ENCODE results near the gene PTPRG. TPM values are rescaled to one million over a fixed set of nuclear protein-coding genes. Genes with fewer than 3 reads are reported as not detected.

Gene PTPRG
- total and polyA plus RNA-seq, 10 of the 15 experiments (the other 5 are each of a cell fraction or from before 2014, with no cell fraction given): 0.29 to 20.7 (median 1.4) TPM

DNA sequence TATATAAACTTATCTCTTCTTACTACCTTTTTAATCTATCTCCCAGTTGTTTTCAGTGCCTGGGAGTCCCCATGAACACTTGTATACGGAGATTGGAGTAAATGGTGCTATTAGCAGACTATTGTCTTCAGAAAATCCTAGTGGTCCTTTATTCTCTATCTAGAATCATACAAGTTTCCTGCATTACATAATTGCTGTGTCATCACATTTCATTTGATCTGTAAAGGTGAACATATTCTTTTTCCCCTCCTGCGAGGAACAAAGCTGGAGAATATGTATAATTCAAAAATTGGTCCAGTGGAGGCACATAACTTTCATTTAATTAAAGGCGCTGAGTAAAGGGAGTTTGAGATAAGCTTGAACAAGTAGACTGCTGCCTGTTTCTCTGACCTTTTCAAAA is 487.2 kb downstream of the PTPRG start (continued):
- TF ChIP-seq BRCA1 (IDR thresholded peaks at IDR 0.05; ENCODE audit: low read depth, low read length) (no peak), TCF7 (IDR thresholded peaks at IDR 0.05; ENCODE audit: borderline replicate concordance) (no peak), FOS (IDR thresholded peaks at IDR 0.05; ENCODE audit: borderline replicate concordance, extremely low read depth, insufficient read length) (no peak), RAD21 (IDR thresholded peaks at IDR 0.05; ENCODE audit: insufficient read depth, low read depth, low read length) (no peak), CHD4 (IDR thresholded peaks at IDR 0.05) (no peak), BCL11A (IDR thresholded peaks at IDR 0.05; ENCODE audit: low read depth, low read length) (no peak), KLF5 (IDR thresholded peaks at IDR 0.05; ENCODE audit: partially characterized antibody) (no peak)
- TF ChIP-seq, protein P1, sequence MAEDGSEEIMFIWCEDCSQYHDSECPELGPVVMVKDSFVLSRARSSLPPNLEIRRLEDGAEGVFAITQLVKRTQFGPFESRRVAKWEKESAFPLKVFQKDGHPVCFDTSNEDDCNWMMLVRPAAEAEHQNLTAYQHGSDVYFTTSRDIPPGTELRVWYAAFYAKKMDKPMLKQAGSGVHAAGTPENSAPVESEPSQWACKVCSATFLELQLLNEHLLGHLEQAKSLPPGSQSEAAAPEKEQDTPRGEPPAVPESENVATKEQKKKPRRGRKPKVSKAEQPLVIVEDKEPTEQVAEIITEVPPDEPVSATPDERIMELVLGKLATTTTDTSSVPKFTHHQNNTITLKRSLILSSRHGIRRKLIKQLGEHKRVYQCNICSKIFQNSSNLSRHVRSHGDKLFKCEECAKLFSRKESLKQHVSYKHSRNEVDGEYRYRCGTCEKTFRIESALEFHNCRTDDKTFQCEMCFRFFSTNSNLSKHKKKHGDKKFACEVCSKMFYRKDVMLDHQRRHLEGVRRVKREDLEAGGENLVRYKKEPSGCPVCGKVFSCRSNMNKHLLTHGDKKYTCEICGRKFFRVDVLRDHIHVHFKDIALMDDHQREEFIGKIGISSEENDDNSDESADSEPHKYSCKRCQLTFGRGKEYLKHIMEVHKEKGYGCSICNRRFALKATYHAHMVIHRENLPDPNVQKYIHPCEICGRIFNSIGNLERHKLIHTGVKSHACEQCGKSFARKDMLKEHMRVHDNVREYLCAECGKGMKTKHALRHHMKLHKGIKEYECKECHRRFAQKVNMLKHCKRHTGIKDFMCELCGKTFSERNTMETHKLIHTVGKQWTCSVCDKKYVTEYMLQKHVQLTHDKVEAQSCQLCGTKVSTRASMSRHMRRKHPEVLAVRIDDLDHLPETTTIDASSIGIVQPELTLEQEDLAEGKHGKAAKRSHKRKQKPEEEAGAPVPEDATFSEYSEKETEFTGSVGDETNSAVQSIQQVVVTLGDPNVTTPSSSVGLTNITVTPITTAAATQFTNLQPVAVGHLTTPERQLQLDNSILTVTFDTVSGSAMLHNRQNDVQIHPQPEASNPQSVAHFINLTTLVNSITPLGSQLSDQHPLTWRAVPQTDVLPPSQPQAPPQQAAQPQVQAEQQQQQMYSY (CRISPR knock-in tag; IDR thresholded peaks at IDR 0.05): no peak

DNA sequence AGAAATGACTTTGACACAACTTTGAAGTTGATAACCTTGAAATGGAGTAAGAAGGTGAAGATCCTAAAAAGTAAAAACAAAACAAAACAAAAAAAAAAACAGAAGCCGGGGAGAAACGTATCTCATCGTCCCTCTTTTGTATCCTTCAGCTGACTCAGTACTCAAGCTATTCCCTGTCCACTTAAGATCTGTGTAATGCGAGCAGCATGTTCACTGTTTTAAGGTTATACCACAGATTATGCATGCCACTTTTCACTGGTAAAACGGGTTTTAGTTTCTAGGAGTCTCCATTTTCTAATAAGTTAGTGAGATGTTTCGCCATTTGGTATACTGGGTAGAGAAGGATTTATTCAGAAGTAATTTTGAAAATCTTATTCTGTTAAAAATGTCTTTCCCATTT is 487.7 kb downstream of the PTPRG start:
- POLR2A ChIA-PET: interaction anchor here (1.7 kb wide), 1 partner anchor 9 kb away, joined by 3 read pairs; no protein-coding TSS in a partner anchor
- in situ Hi-C loops (cut with MboI): no loop called here
- SMC1A ChIA-PET (ENCODE audit: uncharacterized antibody, unreplicated experiment): interaction anchor here (0.6 to 2.8 kb wide), 2 partner anchors 187 to 191 kb away, joined by 4 to 8 read pairs; no protein-coding TSS in a partner anchor
- Histone ChIP-seq H3K27me3 (replicated peaks in 1 of 2; ENCODE audit: control insufficient read depth in 2 of 2, insufficient read depth in 2 of 2, low read length in 1 of 2) (no peaks in the 10 kb centered on the region; a peak in 1 of 4 replicates), H3K4me2 (ENCODE audit: control insufficient read depth, insufficient read depth) (no peak overlapping the region), H3K9ac (ENCODE audit: control insufficient read depth, insufficient read depth, low read length) (no peak overlapping the region), H2AFZ (ENCODE audit: control insufficient read depth, low read depth, low read length) (no peak overlapping the region), H3K4me3 (no peak overlapping the region), H3K36me3 (ENCODE audit: control insufficient read depth in 2 of 2, insufficient read depth in 2 of 2, low read length in 1 of 2) (no peaks in the 10 kb centered on the region), H3K9me3 (replicated peaks; ENCODE audit: control insufficient read depth, insufficient read depth, low read length) (no peaks in the 10 kb centered on the region), H3K4me1 (ENCODE audit: control insufficient read depth, insufficient read depth, low read length) (no peaks in the 10 kb centered on the region), H3K27ac (ENCODE audit: control insufficient read depth, insufficient read depth) (no peak overlapping the region), H3K79me2 (ENCODE audit: control insufficient read depth, insufficient read depth, low read length) (no peaks in the 10 kb centered on the region), H4K20me1 (ENCODE audit: control insufficient read depth, insufficient read depth) (no peaks in the 10 kb centered on the region)
- ATAC-seq (no peak), FAIRE-seq (no peak), DNase-seq (ENCODE audit: low read depth, low spot score) (no peak)
- BruUV-seq (replicated peaks): no TSS peak
- CTCF ChIA-PET: interaction anchor here (0.9 kb wide), 2 partner anchors 112 to 135 kb away, joined by 3 read pairs; no protein-coding TSS in a partner anchor
- intact Hi-C loops (cut with micrococcal nuclease; ENCODE audit: unreplicated experiment): no loop called here
- WGBS (ENCODE audit: insufficient coverage, insufficient replicate concordance, low lambda C conversion rate, missing lambda C conversion rate): 49% methylated on average over 6 of the region's 6 CpGs
- RAD21 ChIA-PET (ENCODE audit: unreplicated experiment): interaction anchor here (2.8 kb wide), 1 partner anchor 484 kb away, joined by 12 read pairs; no protein-coding TSS in a partner anchor
- TF ChIP-seq IRF4 (IDR thresholded peaks at IDR 0.05; ENCODE audit: low read depth, low read length) (no peak), POLR2AphosphoS2 (IDR thresholded peaks at IDR 0.05; ENCODE audit: low read depth, low read length) (no peak), RCOR1 (conservative IDR thresholded peaks at IDR 0.05; ENCODE audit: low read depth, low read length) (no peak), FOS (IDR thresholded peaks at IDR 0.05; ENCODE audit: borderline replicate concordance, extremely low read depth, insufficient read length) (no peak), TAF1 (IDR thresholded peaks at IDR 0.05; ENCODE audit: borderline replicate concordance, low read depth, low read length) (no peak), RB1 (IDR thresholded peaks at IDR 0.05; ENCODE audit: borderline replicate concordance) (no peak), MTA3 (IDR thresholded peaks at IDR 0.05; ENCODE audit: borderline replicate concordance, low read length) (no peak)
- TF ChIP-seq, protein P2, sequence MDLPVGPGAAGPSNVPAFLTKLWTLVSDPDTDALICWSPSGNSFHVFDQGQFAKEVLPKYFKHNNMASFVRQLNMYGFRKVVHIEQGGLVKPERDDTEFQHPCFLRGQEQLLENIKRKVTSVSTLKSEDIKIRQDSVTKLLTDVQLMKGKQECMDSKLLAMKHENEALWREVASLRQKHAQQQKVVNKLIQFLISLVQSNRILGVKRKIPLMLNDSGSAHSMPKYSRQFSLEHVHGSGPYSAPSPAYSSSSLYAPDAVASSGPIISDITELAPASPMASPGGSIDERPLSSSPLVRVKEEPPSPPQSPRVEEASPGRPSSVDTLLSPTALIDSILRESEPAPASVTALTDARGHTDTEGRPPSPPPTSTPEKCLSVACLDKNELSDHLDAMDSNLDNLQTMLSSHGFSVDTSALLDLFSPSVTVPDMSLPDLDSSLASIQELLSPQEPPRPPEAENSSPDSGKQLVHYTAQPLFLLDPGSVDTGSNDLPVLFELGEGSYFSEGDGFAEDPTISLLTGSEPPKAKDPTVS (IDR thresholded peaks at IDR 0.05; ENCODE audit: low read depth, low read length): no peak
- TF ChIP-seq, protein P1 (CRISPR knock-in tag; IDR thresholded peaks at IDR 0.05): no peak
